Subcutaneous adipose tissue (tissue), 4 donors: ENCODE results near the gene CHST8. TPM values are rescaled to one million over a fixed set of nuclear protein-coding genes. Genes with fewer than 3 reads are reported as not detected.

ENCODE experiments used
- total RNA-seq, 4 donors: library from RNA; depleted of rRNA; stranded (reverse); fragments of >200 nt; gene quantifications; one replicate each; pipeline ENCODE4 v1.1.0, GENCODE V29; 2016
- TF ChIP-seq, protein P1 (sequence below): fragments of 450-650 bp; IDR thresholded peaks from one replicate; pipeline ENCODE4 v1.5.1; 2016; ENCODE audit warnings: low read depth, mild to moderate bottlenecking, control low read depth, antibody characterized with exemption, moderate library complexity

Gene CHST8
- total RNA-seq, 4 donors from 2014 or later, result 0.49 to 4.0 (median 0.70) TPM

GRCh38 chr19:33737681-33738371 is 116.1 kb downstream of the CHST8 start:
- TF ChIP-seq, protein P1, sequence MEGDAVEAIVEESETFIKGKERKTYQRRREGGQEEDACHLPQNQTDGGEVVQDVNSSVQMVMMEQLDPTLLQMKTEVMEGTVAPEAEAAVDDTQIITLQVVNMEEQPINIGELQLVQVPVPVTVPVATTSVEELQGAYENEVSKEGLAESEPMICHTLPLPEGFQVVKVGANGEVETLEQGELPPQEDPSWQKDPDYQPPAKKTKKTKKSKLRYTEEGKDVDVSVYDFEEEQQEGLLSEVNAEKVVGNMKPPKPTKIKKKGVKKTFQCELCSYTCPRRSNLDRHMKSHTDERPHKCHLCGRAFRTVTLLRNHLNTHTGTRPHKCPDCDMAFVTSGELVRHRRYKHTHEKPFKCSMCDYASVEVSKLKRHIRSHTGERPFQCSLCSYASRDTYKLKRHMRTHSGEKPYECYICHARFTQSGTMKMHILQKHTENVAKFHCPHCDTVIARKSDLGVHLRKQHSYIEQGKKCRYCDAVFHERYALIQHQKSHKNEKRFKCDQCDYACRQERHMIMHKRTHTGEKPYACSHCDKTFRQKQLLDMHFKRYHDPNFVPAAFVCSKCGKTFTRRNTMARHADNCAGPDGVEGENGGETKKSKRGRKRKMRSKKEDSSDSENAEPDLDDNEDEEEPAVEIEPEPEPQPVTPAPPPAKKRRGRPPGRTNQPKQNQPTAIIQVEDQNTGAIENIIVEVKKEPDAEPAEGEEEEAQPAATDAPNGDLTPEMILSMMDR, result no peak

DNA sequence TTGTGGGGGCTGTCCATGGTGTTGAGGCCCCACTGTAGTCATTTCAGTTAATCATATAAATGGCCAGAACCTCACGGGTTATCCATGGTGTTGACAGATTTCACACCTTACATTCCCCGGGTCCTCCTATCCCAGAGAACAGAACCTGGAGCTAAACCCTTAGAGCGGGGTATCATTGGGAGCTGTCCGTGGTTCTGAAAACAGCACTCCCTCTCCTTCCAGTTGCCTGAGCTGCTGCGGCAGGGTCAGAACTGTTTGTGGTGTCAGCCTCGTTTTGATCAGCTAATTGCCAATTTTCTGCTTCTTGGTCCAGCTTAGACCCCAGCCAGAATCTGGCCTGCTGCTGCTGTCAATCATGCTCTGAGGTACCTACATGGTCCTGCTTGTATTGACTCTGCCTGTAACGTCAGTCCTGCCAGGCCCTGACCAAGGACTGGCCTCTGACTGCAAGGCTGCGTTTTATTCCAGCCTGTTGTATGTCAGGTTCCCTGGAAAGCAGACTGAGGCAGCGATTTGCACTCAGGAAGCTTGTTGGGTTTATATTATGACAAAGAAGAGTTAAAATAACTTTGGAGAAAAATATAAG is 119.2 kb downstream of the CHST8 start:
- TF ChIP-seq, protein P1, result no peak

GRCh38 chr19:33745297-33745696 is 123.5 kb downstream of the CHST8 start:
- TF ChIP-seq, protein P1, result no peak

DNA sequence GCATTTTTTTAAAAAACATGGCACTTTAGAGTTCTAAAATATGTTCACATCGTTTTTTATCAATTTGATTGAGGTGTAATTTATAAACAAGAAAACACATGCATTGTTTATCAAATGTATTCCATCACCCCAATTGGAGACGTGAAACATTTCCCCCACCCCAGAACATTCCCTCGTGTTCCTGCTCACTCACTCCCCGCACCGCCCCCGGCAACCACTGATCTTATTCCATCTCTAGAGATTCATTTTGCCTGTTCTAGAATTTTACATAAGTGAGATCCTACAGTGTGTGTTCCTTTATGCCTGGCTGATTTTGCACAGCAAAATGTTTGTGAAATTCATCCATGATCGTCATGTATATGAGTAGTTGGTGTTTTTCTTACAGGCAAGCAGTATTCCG is 124.4 kb downstream of the CHST8 start:
- TF ChIP-seq, protein P1, result no peak

GRCh38 chr19:33747273-33747672 is 125.5 kb downstream of the CHST8 start:
- TF ChIP-seq, protein P1, result no peak

DNA sequence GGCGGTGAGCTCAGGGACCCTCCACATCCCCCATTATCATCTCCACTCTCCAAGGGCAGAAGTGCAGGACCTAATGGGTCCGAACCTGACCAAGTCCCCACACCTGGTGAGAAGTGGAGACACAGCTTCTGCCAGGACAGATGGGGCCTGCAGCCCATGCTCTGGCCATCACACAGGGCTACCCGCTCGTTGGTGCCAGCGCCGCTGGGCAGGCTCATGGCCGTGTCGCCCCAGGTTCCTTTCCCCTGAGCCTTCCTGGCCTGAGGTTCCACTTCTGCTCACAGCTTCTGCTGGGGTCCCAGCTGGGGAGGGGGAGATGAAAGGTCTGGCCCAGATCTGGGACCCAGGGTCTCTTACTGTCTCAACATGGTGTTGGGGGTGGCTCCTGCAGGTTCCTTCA is 126.5 kb downstream of the CHST8 start:
- TF ChIP-seq, protein P1, result no peak

DNA sequence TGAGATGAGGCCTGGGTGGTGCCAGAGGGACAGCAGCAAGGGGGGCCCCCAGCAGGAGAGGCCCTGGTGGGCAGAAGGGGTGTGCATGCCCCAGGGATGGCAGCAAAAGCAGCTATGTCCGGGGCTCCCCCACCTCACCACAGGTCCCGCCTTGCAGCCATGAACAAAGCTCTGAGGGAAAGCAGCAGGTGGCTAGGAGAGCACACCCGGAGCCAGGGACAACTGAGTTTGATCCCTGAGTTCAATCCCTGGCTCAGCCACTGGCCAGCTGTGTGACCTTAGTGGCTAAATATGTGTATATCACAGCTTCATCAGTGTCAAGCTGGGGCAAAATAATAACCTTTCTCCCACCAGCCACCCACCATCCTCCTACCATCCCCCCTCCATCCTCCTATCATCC is 127.3 kb downstream of the CHST8 start:
- TF ChIP-seq, protein P1, result no peak
